Ishikawa (cell line): ENCODE results near the gene SORBS2.

Experiments
- CEBPB ChIP-seq: IDR thresholded peaks from 2 replicates; pipeline ENCODE4 v1.6.1; 2012
- CREB1 ChIP-seq: IDR thresholded peaks from 2 replicates; pipeline ENCODE4 v1.6.1; 2012; ENCODE audit warnings: low read depth
- EGR1 ChIP-seq: IDR thresholded peaks from 2 replicates; pipeline ENCODE4 v1.6.1; 2012
- EP300 ChIP-seq: IDR thresholded peaks from 2 replicates; pipeline ENCODE4 v1.6.1; 2012; ENCODE audit warnings: borderline replicate concordance
- FOXM1 ChIP-seq: IDR thresholded peaks from 2 replicates; pipeline ENCODE4 v1.6.1; 2012; ENCODE audit warnings: low read depth, borderline replicate concordance
- MAX ChIP-seq: IDR thresholded peaks from 2 replicates; pipeline ENCODE4 v1.6.1; 2012
- NFIC ChIP-seq: IDR thresholded peaks from 2 replicates; pipeline ENCODE4 v1.6.1; 2012
- RAD21 ChIP-seq: IDR thresholded peaks from 2 replicates; pipeline ENCODE4 v1.6.1; 2012; ENCODE audit warnings: low read depth
- REST ChIP-seq: IDR thresholded peaks from 2 replicates; pipeline ENCODE4 v1.6.1; 2012; ENCODE audit warnings: low read depth, mild to moderate bottlenecking
- TAF1 ChIP-seq: IDR thresholded peaks from 2 replicates; pipeline ENCODE4 v1.6.1; 2012; ENCODE audit warnings: low read depth, mild to moderate bottlenecking
- TCF12 ChIP-seq: IDR thresholded peaks from 2 replicates; pipeline ENCODE4 v1.6.1; 2012; ENCODE audit warnings: low read depth
- TEAD4 ChIP-seq: IDR thresholded peaks from 2 replicates; pipeline ENCODE4 v1.6.1; 2012
- USF1 ChIP-seq: IDR thresholded peaks from 2 replicates; pipeline ENCODE4 v1.6.1; 2012
- YY1 ChIP-seq: IDR thresholded peaks from 2 replicates; pipeline ENCODE4 v1.6.1; 2012; ENCODE audit warnings: low read depth
- ZBTB7A ChIP-seq: IDR thresholded peaks from 2 replicates; pipeline ENCODE4 v1.6.1; 2012; ENCODE audit warnings: low read depth

SORBS2 gene

GRCh38 chr4:185771711-185772390 is 40.1 kb downstream of the SORBS2 start:
- TF ChIP-seq NFIC = no peak

GRCh38 chr4:185767528-185767927 is 44.5 kb downstream of the SORBS2 start:
- TF ChIP-seq USF1 (no peak), EP300 (no peak), CREB1 (no peak), TCF12 (no peak), EGR1 (no peak), CEBPB (no peak), MAX (no peak)

GRCh38 chr4:185764876-185765275 is 47.1 kb downstream of the SORBS2 start:
- TF ChIP-seq TAF1 = no peak
- TF ChIP-seq TEAD4 = no peak
- TF ChIP-seq YY1 = no peak
- no peak for TF ChIP-seq MAX
- TF ChIP-seq FOXM1 = no peak
- TF ChIP-seq USF1 = no peak
- no peak for TF ChIP-seq EP300
- no peak for TF ChIP-seq RAD21
- TF ChIP-seq EGR1 = no peak
- TF ChIP-seq NFIC = no peak
- TF ChIP-seq CEBPB = no peak
- no peak for TF ChIP-seq REST
- TF ChIP-seq CREB1 = no peak
- TF ChIP-seq ZBTB7A = no peak

GRCh38 chr4:185761352-185762235 is 50.4 kb downstream of the SORBS2 start:
- TF ChIP-seq USF1 (no peak), RAD21 (no peak)

- TF ChIP-seq TEAD4 = no peak
- no peak for TF ChIP-seq CEBPB
- TF ChIP-seq EP300 = no peak
- no peak for TF ChIP-seq TCF12
- TF ChIP-seq RAD21 = no peak
- no peak for TF ChIP-seq MAX
- no peak for TF ChIP-seq ZBTB7A
- TF ChIP-seq NFIC = no peak
- no peak for TF ChIP-seq USF1
These were observed 53.2 kb downstream of the SORBS2 start for GRCh38 chr4:185758807-185759206.

GRCh38 chr4:185755451-185755850 is 56.5 kb downstream of the SORBS2 start:
- no peak for TF ChIP-seq EGR1
- TF ChIP-seq TEAD4 = no peak
- no peak for TF ChIP-seq CREB1
- no peak for TF ChIP-seq REST
- no peak for TF ChIP-seq USF1
- no peak for TF ChIP-seq NFIC
- no peak for TF ChIP-seq CEBPB
- TF ChIP-seq TCF12 = no peak
- no peak for TF ChIP-seq RAD21
- no peak for TF ChIP-seq EP300
- TF ChIP-seq MAX = no peak
- TF ChIP-seq YY1 = no peak
- TF ChIP-seq ZBTB7A = no peak
- no peak for TF ChIP-seq TAF1
- no peak for TF ChIP-seq FOXM1
